Ishikawa (cell line): ENCODE results near the gene HMGCS1.

ENCODE experiments used
- CEBPB ChIP-seq: IDR thresholded peaks from 2 replicates; pipeline ENCODE4 v1.6.1; 2012
- CREB1 ChIP-seq: IDR thresholded peaks from 2 replicates; pipeline ENCODE4 v1.6.1; 2012; ENCODE audit warnings: low read depth
- EGR1 ChIP-seq: IDR thresholded peaks from 2 replicates; pipeline ENCODE4 v1.6.1; 2012
- EP300 ChIP-seq: IDR thresholded peaks from 2 replicates; pipeline ENCODE4 v1.6.1; 2012; ENCODE audit warnings: borderline replicate concordance
- FOXM1 ChIP-seq: IDR thresholded peaks from 2 replicates; pipeline ENCODE4 v1.6.1; 2012; ENCODE audit warnings: low read depth, borderline replicate concordance
- MAX ChIP-seq: IDR thresholded peaks from 2 replicates; pipeline ENCODE4 v1.6.1; 2012
- NFIC ChIP-seq: IDR thresholded peaks from 2 replicates; pipeline ENCODE4 v1.6.1; 2012
- RAD21 ChIP-seq: IDR thresholded peaks from 2 replicates; pipeline ENCODE4 v1.6.1; 2012; ENCODE audit warnings: low read depth
- REST ChIP-seq: IDR thresholded peaks from 2 replicates; pipeline ENCODE4 v1.6.1; 2012; ENCODE audit warnings: low read depth, mild to moderate bottlenecking
- TAF1 ChIP-seq: IDR thresholded peaks from 2 replicates; pipeline ENCODE4 v1.6.1; 2012; ENCODE audit warnings: low read depth, mild to moderate bottlenecking
- TCF12 ChIP-seq: IDR thresholded peaks from 2 replicates; pipeline ENCODE4 v1.6.1; 2012; ENCODE audit warnings: low read depth
- TEAD4 ChIP-seq: IDR thresholded peaks from 2 replicates; pipeline ENCODE4 v1.6.1; 2012
- USF1 ChIP-seq: IDR thresholded peaks from 2 replicates; pipeline ENCODE4 v1.6.1; 2012
- YY1 ChIP-seq: IDR thresholded peaks from 2 replicates; pipeline ENCODE4 v1.6.1; 2012; ENCODE audit warnings: low read depth
- ZBTB7A ChIP-seq: IDR thresholded peaks from 2 replicates; pipeline ENCODE4 v1.6.1; 2012; ENCODE audit warnings: low read depth

HMGCS1 gene

GRCh38 chr5:43296835-43297234, 16.4 kb downstream of the HMGCS1 start:
- TF ChIP-seq NFIC: no peak
- no peak for TF ChIP-seq FOXM1
- no peak for TF ChIP-seq MAX
- TF ChIP-seq CREB1: no peak
- TF ChIP-seq YY1: no peak
- TF ChIP-seq EGR1: no peak
- TF ChIP-seq TEAD4: no peak
- TF ChIP-seq EP300: no peak
- TF ChIP-seq TCF12: no peak
- TF ChIP-seq TAF1: no peak
- TF ChIP-seq ZBTB7A: no peak

GRCh38 chr5:43295202-43295601, 18.0 kb downstream of the HMGCS1 start:
- TF ChIP-seq ZBTB7A (no peak), TAF1 (no peak), EP300 (no peak), RAD21 (no peak), CREB1 (no peak), REST (no peak)

- TF ChIP-seq REST: no peak
- TF ChIP-seq CREB1: no peak
- no peak for TF ChIP-seq YY1
- TF ChIP-seq RAD21: no peak
- no peak for TF ChIP-seq USF1
- no peak for TF ChIP-seq NFIC
Observed at GRCh38 chr5:43294226-43294625, 19.0 kb downstream of the HMGCS1 start.

GRCh38 chr5:43290726-43291125, 22.5 kb downstream of the HMGCS1 start:
- TF ChIP-seq REST: no peak
- no peak for TF ChIP-seq TAF1
- no peak for TF ChIP-seq RAD21
- no peak for TF ChIP-seq USF1

- TF ChIP-seq CEBPB (no peak), USF1 (no peak), FOXM1 (no peak), TCF12 (no peak), RAD21 (no peak), EP300 (no peak), TEAD4 (no peak), ZBTB7A (no peak), TAF1 (no peak), CREB1 (no peak), YY1 (no peak), NFIC (no peak), REST (no peak), MAX (no peak), EGR1 (no peak)
Observed at GRCh38 chr5:43288269-43288831, 24.9 kb downstream of the HMGCS1 start.
